RWPE2 (cell line): ENCODE data around the gene SMTNL2.
"Not testable (repeated sequence)": the region's sequence is repeated elsewhere in the genome, so short reads cannot be mapped to it uniquely, and the experiment has no call there.

ENCODE experiments used
- ATAC-seq: fragments of 200-7000 bp; cut with Tn5 transposase; 3 replicates; pipeline ENCODE4 v1.9.1; 2021; ENCODE audit warnings: low read depth
- DNase-seq: peaks from one replicate; pipeline ENCODE4 v3.0.0-alpha.2; 2020; ENCODE audit warnings: low spot score
- H3K27ac ChIP-seq: fragments of 450-650 bp; 2 replicates; pipeline ENCODE4 v1.5.1; 2017; ENCODE audit warnings: mild to moderate bottlenecking; ENCODE audit not compliant: poor library complexity, severe bottlenecking
- H3K27me3 ChIP-seq: fragments of 250-450 bp; sonication (Bioruptor Pico); 2 replicates; pipeline ENCODE4 v1.5.1; 2021; ENCODE audit warnings: mild to moderate bottlenecking, moderate library complexity; ENCODE audit not compliant: insufficient read depth, poor library complexity, severe bottlenecking
- H3K36me3 ChIP-seq: fragments of 250-450 bp; sonication (Bioruptor Pico); 2 replicates; pipeline ENCODE4 v1.5.1; 2020; ENCODE audit warnings: low read depth, mild to moderate bottlenecking, moderate library complexity
- H3K4me1 ChIP-seq: fragments of 250-450 bp; sonication (Bioruptor Pico); 2 replicates; pipeline ENCODE4 v1.5.1; 2021; ENCODE audit warnings: mild to moderate bottlenecking, moderate library complexity; ENCODE audit not compliant: insufficient read depth, poor library complexity, severe bottlenecking
- H3K4me3 ChIP-seq: fragments of 250-450 bp; sonication (Bioruptor Pico); 2 replicates; pipeline ENCODE4 v1.5.1; 2021; ENCODE audit warnings: mild to moderate bottlenecking, moderate library complexity; ENCODE audit not compliant: severe bottlenecking
- H3K9me3 ChIP-seq: fragments of 250-450 bp; sonication (Bioruptor Pico); 2 replicates; pipeline ENCODE4 v1.5.1; 2021; ENCODE audit warnings: mild to moderate bottlenecking, moderate library complexity; ENCODE audit not compliant: severe bottlenecking
- CTCF ChIP-seq: fragments of 450-650 bp; IDR thresholded peaks from one replicate; pipeline ENCODE4 v1.5.1; 2017; ENCODE audit warnings: mild to moderate bottlenecking, moderate library complexity; ENCODE audit not compliant: poor library complexity, severe bottlenecking

SMTNL2 gene

GRCh38 chr17:4652997-4653396, 68.7 kb downstream of the SMTNL2 start:
- no peak overlapping the region for H3K27ac ChIP-seq
- H3K36me3 ChIP-seq, result no peaks in the 10 kb centered on the region
- H3K4me1 ChIP-seq, result no peaks in the 10 kb centered on the region
- ATAC-seq, result no peak
- no peaks in the 10 kb centered on the region for H3K9me3 ChIP-seq
- H3K27me3 ChIP-seq, result peaks cover 4% of the 10 kb centered on the region
- H3K4me3 ChIP-seq, result no peak overlapping the region
- no peak for TF ChIP-seq CTCF
- no peak for DNase-seq

- not testable (repeated sequence) for DNase-seq, H3K4me3 ChIP-seq
Measured at GRCh38 chr17:4655933-4656332, 71.6 kb downstream of the SMTNL2 start.

GRCh38 chr17:4657678-4658077, 73.3 kb downstream of the SMTNL2 start:
- Histone ChIP-seq H3K4me1 (no peaks in the 10 kb centered on the region), H3K36me3 (no peaks in the 10 kb centered on the region)
- no peak for ATAC-seq

More at GRCh38 chr17:4655933-4656332, 71.6 kb downstream of the SMTNL2 start:
- H3K27ac ChIP-seq, H3K9me3 ChIP-seq, ATAC-seq, H3K4me1 ChIP-seq, H3K36me3 ChIP-seq, H3K27me3 ChIP-seq: not testable (repeated sequence)

More at GRCh38 chr17:4657678-4658077, 73.3 kb downstream of the SMTNL2 start:
- Histone ChIP-seq H3K27me3 (no peaks in the 10 kb centered on the region), H3K27ac (no peak overlapping the region), H3K4me3 (no peak overlapping the region), H3K9me3 (no peaks in the 10 kb centered on the region)
- no peak for DNase-seq
- TF ChIP-seq CTCF, result no peak
